H54 (cell line): ENCODE measurements around the gene AHNAK2.
A peak's percentile ranks its signal among the peaks of the same experiment; 100 is the strongest.
"Not testable (repeated sequence)": the region's sequence is repeated elsewhere in the genome, so short reads cannot be mapped to it uniquely, and the experiment has no call there.

Experiments
- DNase-seq: peaks from one replicate; pipeline ENCODE4 v3.0.0; 2011; ENCODE audit warnings: low spot score, mixed read lengths; ENCODE audit not compliant: insufficient read length
- FAIRE-seq: peaks from 3 replicates; lab custom pipeline; 2011; peaks lifted over from hg19 to GRCh38; lab: Jason Lieb, UNC
- POLR2A ChIP-seq: IDR thresholded peaks from 2 replicates; pipeline ENCODE4 v1.6.1; 2011; ENCODE audit warnings: low read depth, mild to moderate bottlenecking, low read length

Gene AHNAK2

GRCh38 chr14:104977681-104978653, at the start of gene AHNAK2:
TSS of gene AHNAK2 (minus strand) at chr14:104978374. CDS start at chr14:104978237, 137 bp downstream.
- peak; percentile 39 for TF ChIP-seq POLR2A
- FAIRE-seq, result no peak
- no peak for DNase-seq

GRCh38 chr14:105027718-105028117, 49.5 kb upstream of the AHNAK2 start:
- DNase-seq, FAIRE-seq: not testable (repeated sequence)

DNA sequence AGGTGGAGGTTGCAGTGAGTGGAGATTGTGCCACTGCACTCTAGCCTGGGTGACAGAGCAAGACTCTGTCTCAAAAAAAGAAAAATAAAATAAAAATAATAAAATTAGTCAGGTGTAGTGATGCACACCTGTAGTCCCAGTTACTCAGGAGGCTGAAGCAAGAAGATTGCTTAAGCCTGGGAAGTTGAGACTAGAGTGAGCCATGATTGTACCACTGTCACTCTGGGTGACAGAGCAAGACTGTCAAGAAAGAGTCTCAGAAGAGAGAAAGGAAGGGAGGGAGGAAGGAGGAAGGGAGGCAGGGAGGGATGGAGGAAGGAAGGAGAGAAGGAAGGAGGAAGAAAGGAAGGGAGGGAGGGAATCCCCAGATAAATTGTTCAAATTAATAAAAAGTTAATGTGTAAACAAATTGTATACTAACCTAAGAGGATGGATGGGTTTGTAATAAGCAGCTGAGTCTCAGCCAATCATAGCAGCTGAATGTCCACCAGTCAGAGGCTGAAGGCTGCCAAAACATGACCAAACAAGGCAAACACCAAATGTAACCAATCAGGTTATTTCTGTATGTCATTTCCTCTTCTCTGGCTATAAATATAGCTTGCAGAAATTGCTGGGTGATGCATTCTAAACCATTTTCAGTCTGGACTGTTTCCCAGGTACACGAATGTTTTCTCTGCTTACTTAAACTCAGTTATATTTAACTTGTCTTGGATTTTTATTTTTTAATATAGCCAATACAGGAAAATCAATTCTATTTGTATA, 48.8 kb upstream of the AHNAK2 start:
- DNase-seq, result peak; percentile 58
- no peak for TF ChIP-seq POLR2A
- peak; percentile 72 for FAIRE-seq

GRCh38 chr14:105026033-105026785, 48.0 kb upstream of the AHNAK2 start:
- no peak for DNase-seq
- no peak for TF ChIP-seq POLR2A
- FAIRE-seq, result peak; percentile 86

DNA sequence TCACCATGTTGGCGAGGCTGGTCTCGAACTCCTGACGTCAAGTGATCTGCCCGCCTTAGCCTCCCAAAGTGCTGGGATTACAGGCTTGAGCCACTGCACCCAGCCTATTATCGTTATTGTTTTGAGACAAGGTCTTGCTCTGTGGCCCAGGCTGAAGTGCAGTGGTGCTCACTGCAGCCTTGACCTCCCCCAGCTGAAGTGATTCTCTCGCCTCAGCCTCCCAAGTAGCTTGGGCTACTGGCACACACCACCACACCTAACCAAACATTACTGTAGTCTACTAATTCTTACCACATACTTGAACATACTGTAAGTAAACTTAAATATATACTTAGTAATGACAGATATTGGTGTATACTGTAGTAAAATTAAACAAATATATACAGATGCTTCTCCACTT, 47.3 kb upstream of the AHNAK2 start:
- TF ChIP-seq POLR2A, result no peak
- FAIRE-seq (no peak), DNase-seq (no peak)

DNA sequence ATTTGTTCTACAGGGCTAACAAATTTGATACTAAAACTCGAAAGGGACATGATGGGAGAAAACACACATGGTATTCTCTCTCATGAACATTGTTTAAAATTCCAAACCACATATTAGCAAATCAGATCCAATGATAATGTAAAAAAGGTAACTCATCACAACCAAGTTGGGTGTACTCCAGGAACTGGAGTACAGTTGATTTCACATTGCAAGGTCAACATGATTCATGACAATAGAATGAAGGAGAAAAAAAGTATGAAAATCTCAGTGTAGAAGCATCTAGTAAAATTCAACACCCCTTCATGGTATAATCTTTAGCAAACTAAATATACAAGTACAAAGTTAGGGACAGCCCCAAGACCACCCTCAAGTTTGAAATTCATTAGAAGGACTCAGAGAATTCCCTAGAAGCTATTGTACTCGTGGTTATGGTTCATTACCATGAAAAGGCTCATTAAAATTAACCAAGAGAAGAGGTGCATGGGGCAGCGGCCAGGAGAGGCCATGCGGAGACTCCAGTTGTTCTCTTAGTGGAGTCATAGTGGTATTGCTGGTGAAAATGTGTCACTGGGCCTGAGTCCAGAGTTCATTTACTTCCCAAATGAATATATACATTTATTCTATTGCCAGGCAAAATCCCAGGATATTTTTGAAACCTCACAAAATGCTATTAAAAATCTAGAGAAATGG, 45.8 kb upstream of the AHNAK2 start:
- DNase-seq (peak; percentile 51), FAIRE-seq (peak; percentile 38)
- no peak for TF ChIP-seq POLR2A

DNA sequence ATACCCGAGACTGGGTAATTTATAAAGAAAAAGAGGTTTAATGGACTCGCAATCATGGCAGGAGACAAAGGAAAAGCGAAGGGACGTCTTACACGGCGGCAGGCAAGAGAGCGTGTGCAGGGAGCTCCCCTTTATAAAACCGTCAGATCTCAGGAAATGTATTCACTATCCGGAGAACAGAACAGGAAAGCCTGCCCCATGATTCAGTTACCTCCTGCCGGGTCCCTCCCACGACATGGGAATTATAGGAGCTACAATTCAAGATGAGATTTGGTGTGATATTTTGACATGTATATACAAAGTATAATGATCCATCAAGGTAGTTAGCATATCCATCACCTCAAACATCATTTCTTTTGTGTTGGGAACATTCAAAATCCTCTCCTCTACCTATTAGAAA, 45.0 kb upstream of the AHNAK2 start:
- peak; percentile 94 for FAIRE-seq
- TF ChIP-seq POLR2A, result no peak
- no peak for DNase-seq

- FAIRE-seq (peak; percentile 27), DNase-seq (no peak)
- TF ChIP-seq POLR2A, result no peak
These were observed 44.1 kb upstream of the AHNAK2 start for GRCh38 chr14:105022276-105022670.

DNA sequence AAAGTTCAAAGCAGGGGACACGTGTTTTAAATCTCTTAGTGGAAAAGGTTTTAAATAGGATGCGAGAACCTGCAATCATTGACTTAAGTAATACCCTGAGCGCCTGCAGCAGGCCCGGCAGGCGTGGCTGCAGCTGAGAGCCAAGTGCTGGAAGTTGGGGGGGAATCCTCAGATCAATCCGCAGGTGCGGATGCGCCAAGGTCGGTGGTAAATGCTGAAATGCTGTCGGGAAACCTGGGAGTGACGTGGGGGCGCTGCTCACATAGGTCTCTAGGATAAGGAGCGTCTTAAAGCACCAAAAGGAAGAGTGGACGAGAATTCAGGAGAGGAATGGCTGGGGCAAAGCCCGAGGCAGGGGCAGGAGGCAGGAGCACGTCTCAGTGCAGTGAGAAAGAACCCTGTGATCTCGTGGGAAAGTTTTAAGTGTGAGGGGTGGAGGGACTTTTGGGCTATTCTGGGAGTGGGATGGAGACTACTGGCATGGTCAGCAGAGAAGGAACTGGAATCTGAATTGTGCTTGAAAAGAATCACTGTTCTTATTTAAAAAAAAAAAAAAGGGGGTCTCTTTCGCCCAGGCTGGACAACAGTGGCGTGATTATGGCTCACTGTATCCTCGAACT, 43.6 kb upstream of the AHNAK2 start:
- TF ChIP-seq POLR2A, result no peak
- DNase-seq (no peak), FAIRE-seq (no peak)

DNA sequence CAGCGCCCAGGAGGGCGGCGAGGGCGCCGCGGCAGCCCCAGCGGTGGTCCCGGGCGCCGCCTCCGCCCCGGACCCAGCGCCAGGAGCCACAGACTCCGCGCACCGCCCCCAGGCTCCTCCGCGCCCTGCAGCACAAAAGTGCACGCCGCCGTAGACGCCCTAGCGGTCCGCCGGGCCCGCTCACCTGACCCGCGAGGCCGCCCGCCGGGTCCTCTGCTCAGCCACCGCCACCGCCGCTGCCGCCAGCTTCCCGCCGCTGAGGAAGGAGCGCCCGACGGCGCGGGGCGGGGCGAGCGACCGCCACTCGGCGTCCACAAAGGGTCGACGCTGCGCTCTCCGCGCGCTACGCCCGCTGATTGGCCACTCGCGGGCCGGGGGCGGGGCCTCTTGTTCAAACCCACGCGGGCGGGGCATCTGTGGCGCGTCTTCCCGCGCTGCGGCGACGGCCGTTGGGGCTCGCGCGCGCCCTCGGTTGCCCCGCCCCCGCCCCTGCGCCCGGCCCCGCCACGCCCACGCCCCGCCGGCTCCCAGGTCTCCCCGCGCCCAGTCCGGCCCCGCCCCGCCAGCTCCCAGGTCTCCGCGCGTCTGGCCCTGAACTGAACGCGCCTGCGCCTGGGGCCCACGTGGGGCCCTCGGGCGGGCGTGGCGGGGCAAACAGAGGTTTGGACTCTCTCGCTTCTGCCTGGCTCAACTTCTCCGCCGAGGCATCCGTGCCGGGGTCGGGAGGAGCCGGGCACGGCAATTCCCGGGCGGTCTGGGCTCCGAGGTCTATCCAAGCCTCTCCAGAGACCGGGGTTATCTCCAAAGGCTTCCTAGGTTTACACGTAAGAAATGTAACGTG, 42.9 kb upstream of the AHNAK2 start, which contains the start of gene CDCA4:
Gene CDCA4, minus strand, starts transcription at position 269 of the 841 bp plus-strand sequence. CDS start 9,154 bp downstream, outside the sequence.
- FAIRE-seq (no peak), DNase-seq (peak; percentile 92)
- TF ChIP-seq POLR2A, result peak; percentile 66

GRCh38 chr14:105019861-105020814, 42.0 kb upstream of the AHNAK2 start:
- DNase-seq, result no peak
- no peak for FAIRE-seq
- TF ChIP-seq POLR2A, result no peak
